Measurements from ENCODE around the gene GRAMD1B. TPM values are rescaled to one million over a fixed set of nuclear protein-coding genes. Genes with fewer than 3 reads are reported as not detected.

GRAMD1B gene
- total RNA-seq, 4 donors from 2014 or later = 1.8 to 4.0 (median 3.0) TPM

DNA sequence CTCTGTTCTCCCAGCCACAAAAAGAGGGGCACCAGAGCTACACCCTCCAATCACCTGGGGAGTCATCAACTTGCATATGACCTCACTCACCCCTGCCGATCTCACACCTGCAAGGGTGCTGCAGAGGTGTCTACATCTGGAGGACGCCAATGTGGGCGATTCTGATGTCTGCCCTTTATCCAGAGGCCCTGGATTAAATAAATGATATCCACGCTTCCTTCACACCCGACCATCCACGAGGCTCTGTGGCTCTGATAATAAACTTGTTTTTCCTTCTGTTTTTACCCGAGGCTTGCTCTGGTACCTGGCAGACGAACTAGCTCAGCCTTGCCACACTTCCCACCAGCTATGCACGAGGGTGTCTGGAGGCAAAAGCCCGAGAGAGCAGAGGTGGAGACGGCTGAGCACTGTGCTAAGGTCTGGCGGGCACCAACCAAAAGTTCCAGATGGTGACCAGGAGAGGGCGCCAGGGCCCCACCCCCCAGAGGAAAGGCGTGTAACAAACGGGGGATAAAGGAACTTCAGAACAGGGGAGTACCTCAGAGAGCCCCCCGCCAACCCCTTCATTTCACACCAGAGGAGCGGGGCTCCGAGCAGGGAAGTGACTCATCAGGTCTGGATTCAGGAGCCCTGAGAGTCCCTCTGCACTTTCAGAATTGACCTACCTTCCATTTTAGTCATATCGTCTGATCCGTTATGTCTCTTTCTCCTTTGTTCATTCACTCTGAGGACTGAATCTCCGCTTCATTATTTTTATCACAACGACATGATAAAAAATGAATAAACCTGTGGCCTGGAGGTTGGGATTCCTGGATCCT lies 210.8 kb downstream of the GRAMD1B start:
- Histone ChIP-seq H3K27ac (no peak overlapping the region), H3K9me3 (no peaks in the 10 kb centered on the region), H3K4me1 (no peaks in the 10 kb centered on the region), H3K36me3 (no peaks in the 10 kb centered on the region), H3K27me3 (peaks cover 27% of the 10 kb centered on the region), H3K4me3 (no peak overlapping the region)
- TF ChIP-seq POLR2A (IDR thresholded peaks at IDR 0.05) = no peak
- TF ChIP-seq, protein P1, sequence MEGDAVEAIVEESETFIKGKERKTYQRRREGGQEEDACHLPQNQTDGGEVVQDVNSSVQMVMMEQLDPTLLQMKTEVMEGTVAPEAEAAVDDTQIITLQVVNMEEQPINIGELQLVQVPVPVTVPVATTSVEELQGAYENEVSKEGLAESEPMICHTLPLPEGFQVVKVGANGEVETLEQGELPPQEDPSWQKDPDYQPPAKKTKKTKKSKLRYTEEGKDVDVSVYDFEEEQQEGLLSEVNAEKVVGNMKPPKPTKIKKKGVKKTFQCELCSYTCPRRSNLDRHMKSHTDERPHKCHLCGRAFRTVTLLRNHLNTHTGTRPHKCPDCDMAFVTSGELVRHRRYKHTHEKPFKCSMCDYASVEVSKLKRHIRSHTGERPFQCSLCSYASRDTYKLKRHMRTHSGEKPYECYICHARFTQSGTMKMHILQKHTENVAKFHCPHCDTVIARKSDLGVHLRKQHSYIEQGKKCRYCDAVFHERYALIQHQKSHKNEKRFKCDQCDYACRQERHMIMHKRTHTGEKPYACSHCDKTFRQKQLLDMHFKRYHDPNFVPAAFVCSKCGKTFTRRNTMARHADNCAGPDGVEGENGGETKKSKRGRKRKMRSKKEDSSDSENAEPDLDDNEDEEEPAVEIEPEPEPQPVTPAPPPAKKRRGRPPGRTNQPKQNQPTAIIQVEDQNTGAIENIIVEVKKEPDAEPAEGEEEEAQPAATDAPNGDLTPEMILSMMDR (IDR thresholded peaks at IDR 0.05) = peak in 3 of 4 experiments; percentile 15 to 63 (median 22)
- no peak for TF ChIP-seq EP300 (IDR thresholded peaks at IDR 0.05)
- 19 to 45% methylated on average over 7 to 8 of the region's 22 CpGs for WGBS, 2 donors (ENCODE audit: low coverage in 1 of 2)
- ATAC-seq = no peak

- 13 to 58% methylated on average over 1 to 4 of the region's 4 CpGs for WGBS, 2 donors (ENCODE audit: low coverage in 1 of 2)
- H3K9me3 ChIP-seq = no peaks in the 10 kb centered on the region
- H3K27me3 ChIP-seq = peaks cover 27% of the 10 kb centered on the region
- H3K27ac ChIP-seq = no peak overlapping the region
- no peak overlapping the region for H3K4me3 ChIP-seq
- ATAC-seq = no peak
- H3K4me1 ChIP-seq = no peaks in the 10 kb centered on the region
- TF ChIP-seq POLR2AphosphoS5 (IDR thresholded peaks at IDR 0.05) (no peak), POLR2A (IDR thresholded peaks at IDR 0.05) (no peak), EP300 (IDR thresholded peaks at IDR 0.05) (no peak)
- TF ChIP-seq, protein P1 (IDR thresholded peaks at IDR 0.05) = no peak
- H3K36me3 ChIP-seq = no peaks in the 10 kb centered on the region
Measured at GRCh38 chr11:123641495-123641840, 211.4 kb downstream of the GRAMD1B start.

GRCh38 chr11:123642435-123642834 lies 212.4 kb downstream of the GRAMD1B start:
- TF ChIP-seq POLR2AphosphoS5 (IDR thresholded peaks at IDR 0.05) (no peak), POLR2A (IDR thresholded peaks at IDR 0.05) (no peak), EP300 (IDR thresholded peaks at IDR 0.05) (no peak)
- TF ChIP-seq, protein P1 (IDR thresholded peaks at IDR 0.05) = no peak
- Histone ChIP-seq H3K36me3 (no peaks in the 10 kb centered on the region), H3K9me3 (no peaks in the 10 kb centered on the region), H3K27me3 (peaks cover 23% of the 10 kb centered on the region), H3K4me3 (no peak overlapping the region), H3K4me1 (no peaks in the 10 kb centered on the region), H3K27ac (no peak overlapping the region)
- no peak for ATAC-seq
- WGBS, 2 donors (ENCODE audit: low coverage in 1 of 2) = 68 to 80% methylated on average over 1 to 2 of the region's 15 CpGs

DNA sequence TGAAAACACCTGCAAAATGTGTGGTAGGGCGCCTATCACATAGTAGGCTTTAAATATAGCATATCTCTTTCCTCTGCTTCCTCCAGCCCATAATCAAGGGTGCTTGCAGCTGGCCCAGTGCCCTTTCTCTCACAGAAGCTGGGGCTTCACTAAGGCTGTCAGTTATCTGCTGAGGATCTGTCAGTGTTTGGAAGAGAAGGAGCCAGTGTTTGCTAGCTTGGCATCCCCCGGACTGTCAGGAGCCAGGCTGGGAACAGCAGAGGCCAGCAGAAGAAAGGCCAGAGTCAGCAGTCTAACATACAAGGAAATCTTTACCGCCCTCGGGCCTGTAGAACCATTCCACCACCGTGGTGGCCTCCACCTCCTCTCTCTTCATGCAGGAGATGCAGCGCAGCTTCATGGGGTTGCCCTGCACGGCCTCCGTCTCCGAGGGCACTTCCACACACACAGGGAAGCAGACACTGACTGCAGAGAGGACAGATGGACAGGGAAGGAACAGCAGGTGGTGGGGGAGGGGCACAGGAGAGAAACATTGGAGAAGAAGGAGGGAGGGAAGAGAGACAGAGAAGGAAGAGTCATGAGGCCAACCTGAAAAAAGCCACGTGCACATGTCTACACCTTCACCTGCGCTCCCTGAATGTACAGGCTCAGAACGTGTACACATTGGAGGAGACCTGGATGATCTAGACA lies 215.4 kb downstream of the GRAMD1B start:
- ATAC-seq = no peak
- Histone ChIP-seq H3K27me3 (peaks cover 32% of the 10 kb centered on the region), H3K9me3 (no peaks in the 10 kb centered on the region), H3K4me1 (no peaks in the 10 kb centered on the region), H3K36me3 (no peaks in the 10 kb centered on the region), H3K4me3 (no peak overlapping the region), H3K27ac (no peak overlapping the region)
- 63 to 93% methylated on average over 3 to 6 of the region's 12 CpGs for WGBS, 2 donors (ENCODE audit: low coverage in 1 of 2)
- TF ChIP-seq POLR2A (IDR thresholded peaks at IDR 0.05) = no peak
- TF ChIP-seq, protein P1 (IDR thresholded peaks at IDR 0.05) = no peak
- TF ChIP-seq POLR2AphosphoS5 (IDR thresholded peaks at IDR 0.05) = no peak
- TF ChIP-seq EP300 (IDR thresholded peaks at IDR 0.05) = no peak
